Activated T-cell treated with anti-CD3 and anti-CD28 coated beads, Interleukin-2, amount 50 U/mL, for 4 hours (primary cell): ENCODE results near the gene TJP1. TPM values are rescaled to one million over a fixed set of nuclear protein-coding genes. Genes with fewer than 3 reads are reported as not detected.
"Not testable (repeated sequence)": the region's sequence is repeated elsewhere in the genome, so short reads cannot be mapped to it uniquely, and the experiment has no call there.

Experiments used
- ATAC-seq, 2 donors: fragments of 200-7000 bp; cut with Tn5 transposase; one replicate each; pipeline ENCODE4 v1.10.0; 2021
- DNase-seq: peaks from one replicate; pipeline ENCODE4 v3.0.0-alpha.2; 2020
- H3K27me3 Mint-ChIP-seq: one replicate; pipeline ENCODE4 v1.8.0; 2021; ENCODE audit warnings: low read depth, mixed read lengths
- H3K36me3 Mint-ChIP-seq: one replicate; pipeline ENCODE4 v1.8.0; 2022; ENCODE audit warnings: mixed read lengths; ENCODE audit not compliant: insufficient read depth
- H3K4me1 Mint-ChIP-seq: one replicate; pipeline ENCODE4 v1.8.0; 2021; ENCODE audit warnings: low read depth, mixed read lengths
- H3K4me3 Mint-ChIP-seq: one replicate; pipeline ENCODE4 v1.8.0; 2021; ENCODE audit warnings: mild to moderate bottlenecking, moderate library complexity, mixed read lengths
- H3K9me3 Mint-ChIP-seq: one replicate; pipeline ENCODE4 v1.8.0; 2021; ENCODE audit warnings: mixed read lengths
- total RNA-seq, 3 donors: library from RNA; stranded (reverse); gene quantifications; one replicate each; pipeline ENCODE4 v1.2.1, GENCODE V29; 2021

The TJP1 gene
- total RNA-seq, 3 donors from 2014 or later: 0.22 to 0.71 (median 0.24) TPM

DNA sequence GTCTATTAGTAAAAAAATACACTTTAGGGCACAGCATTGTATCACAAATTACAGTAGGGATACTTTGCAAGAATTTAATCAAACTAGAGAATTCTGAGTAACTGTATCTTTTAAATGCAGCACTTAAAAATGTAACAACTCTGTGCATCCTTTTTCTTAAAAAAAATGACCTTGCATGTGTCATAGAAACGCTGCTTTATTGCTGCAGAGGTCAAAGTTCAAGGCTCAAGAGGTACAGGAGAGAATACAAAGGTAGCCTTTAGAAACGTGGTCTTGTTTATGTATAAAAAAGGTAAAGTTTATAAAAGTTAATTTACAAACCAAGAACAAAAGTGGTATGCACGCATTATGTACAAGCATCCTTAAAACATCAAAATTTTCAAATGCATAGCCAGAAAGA lies 122.0 kb downstream of the TJP1 start:
- Mint-ChIP-seq H3K36me3 (no peaks in the 10 kb centered on the region), H3K27me3 (no peaks in the 10 kb centered on the region), H3K4me3 (no peak overlapping the region), H3K4me1 (no peaks in the 10 kb centered on the region), H3K9me3 (no peaks in the 10 kb centered on the region)
- DNase-seq (no peak), ATAC-seq (no peak)

DNA sequence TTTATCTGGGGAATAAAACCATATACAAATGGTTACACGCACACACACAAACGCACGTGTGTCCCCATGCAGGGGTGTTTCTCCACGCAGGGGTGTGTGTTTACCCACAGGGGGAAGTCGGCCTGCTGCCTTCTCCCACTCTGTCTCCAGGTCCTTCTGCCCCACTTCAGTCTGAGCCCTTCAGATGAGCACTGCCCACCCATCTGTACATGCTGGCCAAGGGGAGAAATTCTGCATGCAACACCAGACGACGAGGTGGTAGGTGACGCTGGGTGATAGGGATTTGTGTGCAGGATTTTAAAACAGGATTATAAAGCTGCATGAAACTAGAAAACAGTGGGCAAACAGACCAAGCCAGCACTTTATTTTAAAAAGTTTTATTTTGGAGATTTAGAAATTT lies 122.5 kb downstream of the TJP1 start:
- Mint-ChIP-seq H3K4me3 (no peak overlapping the region), H3K9me3 (peaks cover 1% of the 10 kb centered on the region), H3K27me3 (no peaks in the 10 kb centered on the region), H3K36me3 (no peaks in the 10 kb centered on the region), H3K4me1 (no peaks in the 10 kb centered on the region)
- no peak for ATAC-seq
- DNase-seq: no peak

- Mint-ChIP-seq H3K4me1 (no peaks in the 10 kb centered on the region), H3K4me3 (no peak overlapping the region), H3K36me3 (no peaks in the 10 kb centered on the region), H3K27me3 (no peaks in the 10 kb centered on the region), H3K9me3 (peaks cover 7% of the 10 kb centered on the region)
- ATAC-seq (no peak), DNase-seq (no peak)
Measured at GRCh38 chr15:29698030-29698701, 124.1 kb downstream of the TJP1 start.

- no peak for DNase-seq
Measured at GRCh38 chr15:29696950-29697738, 125.1 kb downstream of the TJP1 start.

DNA sequence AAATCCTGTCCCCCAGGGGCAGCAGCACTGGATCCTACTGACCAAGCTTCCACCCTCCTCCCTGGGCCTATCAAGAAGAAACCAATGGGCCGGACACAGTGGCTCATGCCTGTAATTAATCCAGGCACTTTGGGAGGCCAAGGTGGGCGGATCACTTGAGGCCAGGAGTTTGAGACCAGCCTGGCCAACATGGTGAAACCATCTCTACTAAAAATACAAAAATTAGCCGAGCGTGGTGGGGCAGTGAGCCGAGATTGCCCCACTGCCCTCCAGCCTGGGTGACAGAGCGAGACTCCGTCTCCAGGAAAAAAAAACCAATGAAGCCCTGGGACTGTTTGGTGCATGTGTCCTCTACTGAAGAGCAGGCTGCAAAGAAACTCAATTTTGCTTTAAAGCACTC lies 125.8 kb downstream of the TJP1 start:
- not testable (repeated sequence) for DNase-seq, H3K27me3 Mint-ChIP-seq, H3K4me1 Mint-ChIP-seq, H3K4me3 Mint-ChIP-seq, ATAC-seq, H3K36me3 Mint-ChIP-seq, H3K9me3 Mint-ChIP-seq

More at GRCh38 chr15:29696950-29697738, 125.1 kb downstream of the TJP1 start:
- no peak for ATAC-seq
- Mint-ChIP-seq H3K4me3 (no peak overlapping the region), H3K27me3 (no peaks in the 10 kb centered on the region), H3K9me3 (peaks cover 7% of the 10 kb centered on the region), H3K36me3 (no peaks in the 10 kb centered on the region), H3K4me1 (no peaks in the 10 kb centered on the region)

DNA sequence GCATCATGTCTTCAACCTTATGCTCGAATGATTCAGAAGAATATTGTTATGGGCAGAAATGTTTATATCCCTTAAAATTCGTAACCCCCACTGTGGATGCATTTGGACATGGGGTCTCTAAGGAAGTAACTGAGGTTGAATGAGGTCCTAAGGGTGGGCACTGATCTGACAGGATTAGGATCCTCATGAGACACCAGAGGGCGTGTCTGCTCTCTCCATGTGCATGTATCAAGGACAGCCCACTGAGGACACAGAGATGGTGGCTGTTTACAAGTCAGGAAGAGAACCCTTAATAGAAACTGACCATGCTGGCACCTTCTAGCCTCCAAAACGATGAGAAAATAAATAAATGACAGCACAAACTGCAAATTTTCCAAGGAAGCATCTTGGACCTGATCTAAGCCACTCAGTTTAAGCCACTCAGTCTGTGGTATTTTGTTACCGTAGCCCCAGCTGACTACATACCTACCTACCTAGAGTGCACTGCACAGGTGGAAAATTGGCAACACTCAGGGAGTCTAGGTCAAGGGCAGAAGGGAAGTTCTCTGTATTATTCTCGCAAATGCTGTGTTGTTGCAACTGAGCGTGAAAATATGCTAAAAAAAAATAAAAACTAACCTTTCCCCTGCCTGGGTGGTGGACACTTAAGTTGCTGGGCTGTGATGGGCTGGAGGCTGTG lies 126.6 kb downstream of the TJP1 start:
- H3K36me3 Mint-ChIP-seq: no peaks in the 10 kb centered on the region
- H3K4me3 Mint-ChIP-seq: no peak overlapping the region
- DNase-seq: no peak
- H3K27me3 Mint-ChIP-seq: peaks cover 7% of the 10 kb centered on the region
- H3K9me3 Mint-ChIP-seq: peaks cover 7% of the 10 kb centered on the region
- no peaks in the 10 kb centered on the region for H3K4me1 Mint-ChIP-seq
- no peak for ATAC-seq

GRCh38 chr15:29693225-29693624 lies 129.0 kb downstream of the TJP1 start:
- peaks cover 7% of the 10 kb centered on the region for H3K9me3 Mint-ChIP-seq
- H3K4me1 Mint-ChIP-seq: no peaks in the 10 kb centered on the region
- DNase-seq: no peak
- no peak overlapping the region for H3K4me3 Mint-ChIP-seq
- no peak for ATAC-seq
- H3K27me3 Mint-ChIP-seq: peaks cover 9% of the 10 kb centered on the region
- no peaks in the 10 kb centered on the region for H3K36me3 Mint-ChIP-seq

- Mint-ChIP-seq H3K27me3 (peaks cover 9% of the 10 kb centered on the region), H3K9me3 (peaks cover 7% of the 10 kb centered on the region), H3K4me3 (no peak overlapping the region), H3K4me1 (no peaks in the 10 kb centered on the region), H3K36me3 (no peaks in the 10 kb centered on the region)
- DNase-seq (no peak), ATAC-seq (no peak)
Measured at GRCh38 chr15:29692527-29692926, 129.7 kb downstream of the TJP1 start.

DNA sequence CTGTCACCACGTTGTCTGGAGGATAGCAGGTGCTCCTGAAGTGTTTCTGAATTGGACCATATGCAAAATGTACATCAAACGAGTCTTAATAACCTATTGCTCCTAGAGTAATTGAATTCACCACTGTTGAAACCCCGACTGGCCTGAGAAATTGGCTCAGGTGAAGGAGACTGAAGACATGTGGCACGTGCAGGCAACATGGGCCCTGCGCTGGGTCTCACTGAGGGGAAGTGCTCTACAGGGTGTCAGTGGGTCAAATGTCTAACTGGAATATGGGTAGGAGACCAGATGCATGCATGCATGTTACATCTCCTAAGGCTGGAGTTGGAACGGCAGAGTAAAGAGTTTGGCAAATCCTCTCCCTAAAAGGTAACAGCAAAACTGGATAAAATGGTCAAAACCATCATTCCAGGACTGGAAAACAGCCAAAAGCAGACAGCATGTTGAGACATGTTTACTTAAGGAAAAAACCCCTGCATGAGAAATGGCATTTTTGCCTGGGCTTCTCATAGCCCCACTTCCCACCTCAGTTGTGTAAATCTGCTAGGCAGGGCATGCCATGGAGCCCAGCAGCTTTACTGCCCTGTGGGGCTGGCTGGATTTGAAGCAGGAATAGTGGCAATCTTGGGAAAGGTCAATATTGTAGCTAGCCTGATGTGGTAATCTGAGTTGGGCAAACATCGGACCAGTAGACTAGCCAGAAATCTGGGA lies 131.3 kb downstream of the TJP1 start:
- Mint-ChIP-seq H3K4me1 (no peaks in the 10 kb centered on the region), H3K36me3 (no peaks in the 10 kb centered on the region), H3K27me3 (peaks cover 9% of the 10 kb centered on the region), H3K4me3 (no peak overlapping the region), H3K9me3 (peaks cover 7% of the 10 kb centered on the region)
- ATAC-seq (no peak), DNase-seq (no peak)

DNA sequence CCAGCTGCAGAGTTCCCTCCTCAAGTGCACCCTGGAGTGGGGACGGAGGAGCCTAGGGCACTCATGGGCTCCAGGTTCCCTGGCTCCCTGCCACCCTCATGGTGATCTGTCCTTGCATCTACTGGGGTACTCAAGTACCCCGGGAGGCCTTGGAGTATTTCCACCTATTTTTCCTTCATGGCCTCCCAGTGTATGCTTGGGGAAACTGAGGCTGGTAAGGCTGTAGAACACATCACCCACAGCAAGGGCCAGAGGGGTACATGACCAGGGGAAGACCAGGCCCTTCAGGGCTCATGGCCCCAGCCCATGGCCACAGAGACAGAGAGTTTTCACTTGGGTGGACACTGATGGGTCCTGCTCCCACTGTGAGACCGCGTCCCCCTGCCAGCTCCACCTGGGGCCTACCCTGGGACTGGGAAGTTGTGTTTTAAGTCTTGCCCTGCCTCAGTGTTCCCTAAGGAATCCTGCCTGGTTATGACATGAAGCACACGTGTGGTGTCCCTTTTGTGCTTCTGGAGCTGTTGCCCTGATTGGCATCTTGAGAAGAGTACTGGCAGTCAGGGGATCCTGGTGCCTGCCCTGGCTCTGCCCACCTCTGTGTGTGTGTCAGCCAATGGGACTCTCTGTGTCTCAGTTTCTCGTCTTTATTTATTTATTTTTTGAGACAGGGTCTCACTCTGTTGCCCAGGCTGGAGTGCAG lies 132.8 kb downstream of the TJP1 start:
- H3K36me3 Mint-ChIP-seq: no peaks in the 10 kb centered on the region
- peaks cover 3% of the 10 kb centered on the region for H3K9me3 Mint-ChIP-seq
- peaks cover 9% of the 10 kb centered on the region for H3K27me3 Mint-ChIP-seq
- H3K4me3 Mint-ChIP-seq: no peak overlapping the region
- ATAC-seq (no peak), DNase-seq (no peak)
- no peaks in the 10 kb centered on the region for H3K4me1 Mint-ChIP-seq

DNA sequence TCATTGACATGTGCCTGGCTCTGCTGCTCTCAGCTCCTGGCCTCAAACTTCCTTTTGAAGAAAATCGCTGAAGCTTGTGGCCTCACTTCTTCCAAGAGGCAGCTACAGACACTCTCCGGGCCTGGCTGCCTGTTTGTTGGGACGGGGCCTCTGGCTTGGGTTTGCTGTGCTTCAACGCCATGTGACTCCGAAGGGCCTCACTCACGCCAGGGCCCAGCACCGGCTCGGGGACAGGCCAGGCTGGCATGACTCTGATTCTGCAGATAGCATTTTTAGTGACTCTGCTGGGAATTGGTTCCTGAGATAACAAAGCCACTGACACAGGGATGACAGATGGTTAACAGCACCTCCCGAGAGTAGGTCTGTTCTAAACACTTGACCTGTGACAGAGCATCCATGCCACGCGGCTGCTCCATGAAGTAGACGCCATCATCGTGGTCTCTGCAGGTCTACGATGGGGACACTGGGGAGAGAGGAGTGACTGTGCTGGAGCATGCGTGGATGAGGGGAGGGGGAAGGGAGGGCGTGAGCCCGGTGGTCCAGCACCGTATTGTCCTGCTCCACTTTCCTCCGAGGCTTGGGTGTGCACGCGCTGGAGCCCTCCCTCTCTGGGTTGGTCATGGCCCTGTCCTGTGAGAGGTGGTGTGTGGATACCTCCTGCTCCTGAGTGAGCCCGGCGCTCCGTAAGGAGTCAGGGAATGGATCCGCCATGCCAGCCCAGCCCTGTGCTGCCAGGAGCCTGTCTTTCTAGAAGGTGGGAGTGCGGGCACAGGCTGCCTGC lies 133.6 kb downstream of the TJP1 start:
- ATAC-seq (no peak), DNase-seq (no peak)
- no peaks in the 10 kb centered on the region for H3K9me3 Mint-ChIP-seq
- no peaks in the 10 kb centered on the region for H3K4me1 Mint-ChIP-seq
- H3K27me3 Mint-ChIP-seq: peaks cover 9% of the 10 kb centered on the region
- H3K36me3 Mint-ChIP-seq: no peaks in the 10 kb centered on the region
- H3K4me3 Mint-ChIP-seq: no peak overlapping the region

- Mint-ChIP-seq H3K27me3 (peaks cover 9% of the 10 kb centered on the region), H3K36me3 (no peaks in the 10 kb centered on the region), H3K9me3 (no peaks in the 10 kb centered on the region), H3K4me1 (no peaks in the 10 kb centered on the region), H3K4me3 (no peak overlapping the region)
- ATAC-seq: no peak
- no peak for DNase-seq
Measured at GRCh38 chr15:29687939-29688505, 134.2 kb downstream of the TJP1 start.

DNA sequence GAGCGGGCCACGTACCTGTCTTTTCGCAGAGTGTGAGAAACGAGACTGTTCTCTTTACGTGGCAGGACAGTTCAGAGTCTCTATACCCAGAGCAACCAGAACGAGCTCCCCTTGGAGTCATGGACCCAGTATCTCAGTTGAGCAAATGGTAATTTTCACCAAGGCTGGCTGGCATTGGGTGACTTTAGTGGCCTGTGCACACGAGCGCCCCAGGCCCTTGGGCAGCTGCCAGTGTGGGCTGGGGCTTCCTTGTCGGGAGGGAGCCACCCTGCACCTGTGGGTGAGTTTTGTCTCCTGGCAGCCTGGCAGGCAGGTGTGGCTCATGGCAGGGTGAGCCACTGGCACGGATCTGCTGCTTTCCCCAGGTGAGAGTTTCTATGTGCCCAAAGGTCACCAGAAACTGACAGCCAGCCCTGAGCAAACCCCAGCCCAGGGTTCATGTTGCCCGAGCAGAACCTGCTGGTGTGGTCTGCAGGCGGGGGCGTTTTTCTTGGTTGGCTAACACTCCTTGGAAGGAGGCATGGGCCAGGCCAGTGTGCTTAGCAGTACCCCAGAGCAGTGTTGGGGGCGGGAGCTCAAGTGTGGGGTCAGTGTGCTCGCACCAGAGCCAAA lies 135.0 kb downstream of the TJP1 start:
- Mint-ChIP-seq H3K36me3 (no peaks in the 10 kb centered on the region), H3K4me3 (no peak overlapping the region), H3K4me1 (no peaks in the 10 kb centered on the region), H3K9me3 (no peaks in the 10 kb centered on the region), H3K27me3 (peaks cover 9% of the 10 kb centered on the region)
- ATAC-seq: no peak
- DNase-seq: no peak
